Neuronal stem cell (in vitro differentiated cells): ENCODE measurements around the gene GRM2.

Source experiments
- DNase-seq: peaks from one replicate; pipeline ENCODE4 v3.0.0-alpha.2; 2013; ENCODE audit warnings: low spot score
- H2AFZ ChIP-seq: one replicate; pipeline ENCODE4 v1.6.1; 2013; ENCODE audit warnings: mild to moderate bottlenecking, low read length, inconsistent platforms
- H2AK5ac ChIP-seq: 2 replicates; pipeline ENCODE4 v1.6.1; 2013; ENCODE audit warnings: low read depth, mild to moderate bottlenecking, inconsistent platforms, low read length, moderate library complexity, mixed read lengths
- H2BK120ac ChIP-seq: 2 replicates; pipeline ENCODE4 v1.6.1; 2013; ENCODE audit warnings: low read depth, mild to moderate bottlenecking, inconsistent platforms, low read length, moderate library complexity, mixed read lengths
- H2BK12ac ChIP-seq: one replicate; pipeline ENCODE4 v1.6.1; 2013; ENCODE audit warnings: low read length, inconsistent platforms
- H2BK15ac ChIP-seq: 2 replicates; pipeline ENCODE4 v1.6.1; 2013; ENCODE audit warnings: mild to moderate bottlenecking, low read length, inconsistent platforms, mixed read lengths
- H2BK5ac ChIP-seq: one replicate; pipeline ENCODE4 v1.6.1; 2013; ENCODE audit warnings: inconsistent platforms, mild to moderate bottlenecking, low read length, moderate library complexity
- H3K14ac ChIP-seq: one replicate; pipeline ENCODE4 v1.6.1; 2013; ENCODE audit warnings: low read length, inconsistent platforms
- H3K18ac ChIP-seq: 2 replicates; pipeline ENCODE4 v1.6.1; 2013; ENCODE audit warnings: low read length, inconsistent platforms
- H3K23ac ChIP-seq: 2 replicates; pipeline ENCODE4 v1.6.1; 2013; ENCODE audit warnings: low read depth, mild to moderate bottlenecking, mixed read lengths, low read length, inconsistent platforms; ENCODE audit not compliant: poor library complexity
- H3K27ac ChIP-seq: replicated peaks from 3 replicates; pipeline ENCODE4 v1.5.1; 2013; ENCODE audit warnings: low read length, inconsistent platforms
- H3K27me3 ChIP-seq, 3 experiments: 2 replicates each; pipeline ENCODE4 v1.6.1; 2013; ENCODE audit warnings: low read length in 3 of 3, mild to moderate bottlenecking in 2 of 3, inconsistent platforms in 1 of 3, low read depth in 1 of 3, mixed read lengths in 1 of 3, moderate library complexity in 1 of 3; ENCODE audit not compliant: control insufficient read depth in 3 of 3, insufficient read depth in 3 of 3
- H3K36me3 ChIP-seq, 2 donors: replicated peaks in 1 of 2; 2 replicates each; pipeline ENCODE4 v1.6.1; 2013; ENCODE audit warnings: low read length in 2 of 2; ENCODE audit not compliant: control insufficient read depth in 2 of 2, insufficient read depth in 2 of 2
- H3K4ac ChIP-seq: 2 replicates; pipeline ENCODE4 v1.6.1; 2013; ENCODE audit warnings: inconsistent platforms, mild to moderate bottlenecking, low read length, moderate library complexity
- H3K4me1 ChIP-seq, 2 donors: 1 replicate in 1 of 2; 2 replicates in 1 of 2; pipeline ENCODE4 v1.6.1; 2013; ENCODE audit warnings: low read length in 2 of 2, low read depth in 1 of 2; ENCODE audit not compliant: control insufficient read depth in 2 of 2, insufficient read depth in 1 of 2
- H3K4me2 ChIP-seq: one replicate; pipeline ENCODE4 v1.6.1; 2013; ENCODE audit warnings: mild to moderate bottlenecking, low read length, inconsistent platforms; ENCODE audit not compliant: insufficient read depth, poor library complexity, severe bottlenecking
- H3K4me3 ChIP-seq, 2 donors: 2 replicates each; pipeline ENCODE4 v1.5.1; 2013; ENCODE audit warnings: low read length in 2 of 2, mild to moderate bottlenecking in 2 of 2, inconsistent platforms in 1 of 2, moderate library complexity in 1 of 2
- H3K79me1 ChIP-seq: one replicate; pipeline ENCODE4 v1.6.1; 2013; ENCODE audit warnings: low read depth, mild to moderate bottlenecking, inconsistent platforms, low read length, moderate library complexity
- H3K9ac ChIP-seq: one replicate; pipeline ENCODE4 v1.6.1; 2013; ENCODE audit warnings: mild to moderate bottlenecking, low read depth, low read length, inconsistent platforms; ENCODE audit not compliant: poor library complexity
- H3K9me3 ChIP-seq, 2 donors: replicated peaks in 1 of 2; 2 replicates each; pipeline versions ENCODE3 to v1.6.1; 2013; ENCODE audit warnings: low read length in 2 of 2, mild to moderate bottlenecking in 2 of 2, inconsistent platforms in 1 of 2, low read depth in 1 of 2, mixed read lengths in 1 of 2, moderate library complexity in 1 of 2; ENCODE audit not compliant: control insufficient read depth in 2 of 2, insufficient read depth in 1 of 2
- H4K8ac ChIP-seq: one replicate; pipeline ENCODE4 v1.6.1; 2013; ENCODE audit warnings: low read depth, mild to moderate bottlenecking, inconsistent platforms, low read length, moderate library complexity
- H4K91ac ChIP-seq: one replicate; pipeline ENCODE4 v1.6.1; 2013; ENCODE audit warnings: low read length, low read depth, mild to moderate bottlenecking, inconsistent platforms; ENCODE audit not compliant: poor library complexity
- WGBS, 2 donors: extraction: QIAGEN DNeasy Blood & Tissue Kit; methylation state at CpG; one replicate each; pipeline ENCODE4 v1.1.7; 2013; ENCODE audit warnings: missing lambda C conversion rate in 2 of 2, mixed read lengths in 1 of 2; ENCODE audit not compliant: insufficient read length in 2 of 2, insufficient replicate concordance in 1 of 2; ENCODE audit errors: extremely low coverage in 2 of 2; 5-methylcytosine and 5-hydroxymethylcytosine counted together

GRM2 gene

DNA sequence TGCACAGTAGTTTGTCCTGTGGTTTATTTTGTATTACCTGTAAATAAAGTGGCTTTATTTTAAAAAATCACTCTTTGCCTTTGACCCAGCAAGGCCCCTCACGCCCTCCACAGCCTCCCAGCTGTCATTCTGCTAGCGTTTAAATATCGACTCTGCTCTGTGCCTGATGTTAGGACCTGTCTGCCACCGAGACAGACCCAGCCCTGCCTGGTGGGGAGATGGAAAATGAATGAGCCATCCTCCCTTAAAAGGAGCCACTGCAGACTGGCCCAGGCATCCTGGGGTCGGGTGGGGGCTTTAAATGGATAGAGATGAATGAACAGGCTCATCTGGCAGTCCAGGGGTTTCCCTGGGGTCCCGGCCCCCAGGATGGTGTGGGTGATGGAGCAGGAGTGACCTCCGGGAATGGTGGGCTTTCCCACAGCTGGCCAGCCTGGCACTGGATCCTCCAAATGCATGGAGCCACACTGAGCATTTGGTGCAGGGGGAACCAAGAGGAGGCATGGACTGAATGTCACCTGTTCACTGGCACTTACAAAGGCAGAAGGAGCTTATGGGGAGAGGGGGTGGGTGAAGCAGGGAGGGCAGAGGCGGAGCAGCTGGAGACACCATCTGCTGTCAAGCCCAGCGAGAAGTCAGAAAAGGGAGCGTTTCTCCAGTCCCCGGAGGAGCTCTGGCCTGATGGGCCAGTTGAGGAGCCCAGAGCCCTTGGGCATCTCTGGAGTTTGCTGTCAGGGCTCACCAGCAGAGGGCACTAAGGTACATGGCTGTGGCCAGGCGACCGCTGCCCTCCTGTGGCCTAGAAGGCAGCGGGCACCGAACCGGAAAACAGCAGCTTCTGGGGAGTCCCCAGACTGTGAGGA lies 11.9 kb downstream of the GRM2 start:
- H3K4ac ChIP-seq, result no peak overlapping the region
- H3K4me2 ChIP-seq, result no peak overlapping the region
- H2BK5ac ChIP-seq, result peak overlapping the region; percentile 89
- no peaks in the 10 kb centered on the region for H3K9me3 ChIP-seq
- DNase-seq, result peak; percentile 63
- no peaks in the 10 kb centered on the region for H3K79me1 ChIP-seq
- H3K18ac ChIP-seq, result peak overlapping the region; percentile 27
- H4K91ac ChIP-seq, result no peak overlapping the region
- H3K27me3 ChIP-seq, result no peaks in the 10 kb centered on the region
- H3K14ac ChIP-seq, result peak overlapping the region; percentile 59
- no peak overlapping the region for H2BK15ac ChIP-seq
- H2AFZ ChIP-seq, result no peak overlapping the region
- H2BK120ac ChIP-seq, result no peak overlapping the region
- H4K8ac ChIP-seq, result no peak overlapping the region
- H3K4me1 ChIP-seq, result no peaks in the 10 kb centered on the region
- H3K9ac ChIP-seq, result no peak overlapping the region
- WGBS, 2 donors, result no CpG with 5 or more reads among the region's 16 CpGs
- no peak overlapping the region for H3K23ac ChIP-seq
- H3K4me3 ChIP-seq, result no peak overlapping the region
- no peak overlapping the region for H2BK12ac ChIP-seq
- no peak overlapping the region for H3K27ac ChIP-seq
- H2AK5ac ChIP-seq, result peak overlapping the region; percentile 10
- peaks cover 6 to 11% of the 10 kb centered on the region in 2 donors for H3K36me3 ChIP-seq

DNA sequence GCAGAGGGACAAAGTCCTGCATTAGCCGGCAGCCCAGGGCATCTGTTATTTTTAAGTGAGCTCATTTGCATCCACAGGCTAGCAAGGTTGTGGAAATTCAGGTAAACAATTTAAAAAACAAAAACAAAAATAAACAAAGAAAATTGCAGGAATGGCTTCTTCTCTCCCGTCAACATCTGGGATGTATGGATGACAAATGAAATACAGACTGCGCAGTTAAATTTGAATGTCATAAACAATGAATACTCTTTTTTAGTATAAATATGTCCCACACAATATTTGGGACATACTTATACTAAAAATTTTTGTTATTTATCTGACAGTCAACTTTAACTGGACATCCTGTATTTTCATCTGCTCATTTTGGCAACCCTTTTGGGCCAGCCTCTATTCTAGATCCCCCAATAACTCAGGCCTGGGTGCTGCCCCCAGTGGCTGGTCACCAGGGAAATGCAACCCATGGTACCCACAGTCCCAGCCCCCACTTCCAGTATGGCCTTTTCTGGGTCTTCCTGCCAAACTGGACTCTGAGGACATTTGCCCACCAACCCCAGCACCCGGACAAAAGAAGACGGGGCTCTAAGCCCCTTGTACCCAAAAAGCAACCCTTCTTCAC lies 12.7 kb downstream of the GRM2 start:
- H4K91ac ChIP-seq, result no peak overlapping the region
- H3K4me3 ChIP-seq, result no peak overlapping the region
- no peak overlapping the region for H2BK5ac ChIP-seq
- H2AFZ ChIP-seq, result no peak overlapping the region
- no peak overlapping the region for H3K18ac ChIP-seq
- H4K8ac ChIP-seq, result no peak overlapping the region
- WGBS, 2 donors, result no CpG with 5 or more reads among the region's 5 CpGs
- H3K14ac ChIP-seq, result no peak overlapping the region
- no peak overlapping the region for H3K4ac ChIP-seq
- DNase-seq, result no peak
- no peaks in the 10 kb centered on the region for H3K9me3 ChIP-seq
- H3K27me3 ChIP-seq, result no peaks in the 10 kb centered on the region
- H3K27ac ChIP-seq, result no peak overlapping the region
- peak overlapping the region; percentile 47 for H2AK5ac ChIP-seq
- no peak overlapping the region for H2BK12ac ChIP-seq
- H3K23ac ChIP-seq, result no peak overlapping the region
- peaks cover 6 to 8% of the 10 kb centered on the region in 2 donors for H3K36me3 ChIP-seq
- H3K4me2 ChIP-seq, result no peak overlapping the region
- H3K79me1 ChIP-seq, result no peaks in the 10 kb centered on the region
- no peak overlapping the region for H2BK120ac ChIP-seq
- H3K4me1 ChIP-seq, result no peaks in the 10 kb centered on the region
- no peak overlapping the region for H2BK15ac ChIP-seq
- H3K9ac ChIP-seq, result no peak overlapping the region

DNA sequence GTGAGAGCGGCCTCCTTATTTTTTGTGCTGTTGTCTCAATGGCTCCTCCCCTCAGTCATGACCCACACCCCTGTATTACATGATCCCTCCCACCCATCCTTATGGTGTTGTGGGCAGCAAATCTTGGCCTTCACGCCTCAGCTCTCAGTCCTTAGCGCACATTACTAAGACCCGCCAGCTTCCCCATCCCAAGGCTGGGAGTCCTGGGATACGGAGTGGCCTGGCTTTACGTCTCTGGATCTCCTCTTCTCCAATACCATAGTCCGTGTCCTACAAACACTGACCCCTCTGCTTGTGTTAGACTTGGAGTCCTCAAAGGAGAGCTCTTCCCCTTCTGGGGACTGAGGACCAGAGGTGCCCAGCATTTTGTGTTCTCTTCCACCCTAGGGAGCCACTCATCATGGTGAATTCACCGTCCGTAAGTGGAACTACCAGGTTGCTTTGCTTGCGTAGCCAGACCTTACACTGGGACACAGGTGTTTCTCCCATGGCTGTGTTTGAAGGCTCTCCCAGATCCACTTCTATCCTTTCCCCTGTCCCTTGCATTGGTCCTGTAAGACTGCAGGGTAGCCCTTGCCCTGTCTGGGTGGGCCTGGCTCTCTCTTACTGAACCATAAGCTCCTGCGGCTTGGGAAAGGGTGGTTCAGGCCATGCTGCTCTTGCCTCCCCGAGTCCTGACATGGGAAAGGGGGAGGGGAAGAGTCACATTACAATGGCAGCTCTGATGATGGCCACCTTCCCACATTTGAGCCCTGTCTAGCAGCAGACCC lies 13.6 kb downstream of the GRM2 start:
- H2AK5ac ChIP-seq, result no peak overlapping the region
- H2BK12ac ChIP-seq, result no peak overlapping the region
- H3K14ac ChIP-seq, result no peak overlapping the region
- H3K79me1 ChIP-seq, result no peaks in the 10 kb centered on the region
- H3K9me3 ChIP-seq, result no peaks in the 10 kb centered on the region
- H3K4me3 ChIP-seq, result no peak overlapping the region
- DNase-seq, result no peak
- H3K9ac ChIP-seq, result peak overlapping the region; percentile 46
- no peak overlapping the region for H4K91ac ChIP-seq
- H3K36me3 ChIP-seq, result peaks cover 3 to 5% of the 10 kb centered on the region in 2 donors
- H3K27ac ChIP-seq, result no peak overlapping the region
- H3K18ac ChIP-seq, result no peak overlapping the region
- peaks cover 0 to 2% (median 0%) of the 10 kb centered on the region in 3 experiments for H3K27me3 ChIP-seq
- peak overlapping the region; percentile 7 for H2BK5ac ChIP-seq
- peak overlapping the region; percentile 69 for H2AFZ ChIP-seq
- H3K4me2 ChIP-seq, result no peak overlapping the region
- H2BK15ac ChIP-seq, result no peak overlapping the region
- no peaks in the 10 kb centered on the region for H3K4me1 ChIP-seq
- WGBS, 2 donors, result no CpG with 5 or more reads among the region's 12 CpGs
- H3K23ac ChIP-seq, result no peak overlapping the region
- no peak overlapping the region for H3K4ac ChIP-seq
- H2BK120ac ChIP-seq, result no peak overlapping the region
- no peak overlapping the region for H4K8ac ChIP-seq
